Smooth muscle cell (in vitro differentiated cells): ENCODE data around the gene SPG7. TPM values are rescaled to one million over a fixed set of nuclear protein-coding genes. Genes with fewer than 3 reads are reported as not detected.

ENCODE experiments used
- DNase-seq: peaks from one replicate; lab custom pipeline; 2025; ENCODE audit not compliant: unreplicated experiment; lab: John Stamatoyannopoulos, UW
- H2AFZ ChIP-seq: fragments of 200-600 bp; sonication (generic); 2 replicates; pipeline ENCODE4 v1.6.0; 2016; ENCODE audit warnings: antibody characterized with exemption, low read depth, mild to moderate bottlenecking
- H3F3A ChIP-seq: fragments of 200-600 bp; sonication (generic); 2 replicates; pipeline ENCODE4 v1.6.0; 2017; ENCODE audit warnings: antibody characterized with exemption, low read depth
- H3K27ac ChIP-seq: fragments of 200-600 bp; sonication (generic); 2 replicates; pipeline ENCODE4 v1.5.1; 2016; ENCODE audit warnings: low read depth, mild to moderate bottlenecking
- H3K27me3 ChIP-seq: fragments of 200-600 bp; sonication (generic); 2 replicates; pipeline ENCODE4 v1.6.1; 2016; ENCODE audit warnings: low read depth, mild to moderate bottlenecking
- H3K36me3 ChIP-seq: fragments of 200-600 bp; sonication (generic); 2 replicates; pipeline ENCODE4 v1.5.1; 2016; ENCODE audit warnings: low read depth
- H3K4me1 ChIP-seq: fragments of 200-600 bp; sonication (generic); 2 replicates; pipeline ENCODE4 v1.5.1; 2016; ENCODE audit warnings: low read depth
- H3K4me2 ChIP-seq: fragments of 200-600 bp; sonication (generic); 2 replicates; pipeline ENCODE4 v1.6.0; 2016; ENCODE audit warnings: mild to moderate bottlenecking
- H3K4me3 ChIP-seq: fragments of 200-600 bp; sonication (generic); 2 replicates; pipeline ENCODE4 v1.5.1; 2016; ENCODE audit warnings: mild to moderate bottlenecking
- H3K79me2 ChIP-seq: fragments of 200-600 bp; sonication (generic); 2 replicates; pipeline ENCODE4 v1.6.0; 2016; ENCODE audit warnings: low read depth, mild to moderate bottlenecking
- H3K9ac ChIP-seq: fragments of 200-600 bp; sonication (generic); 2 replicates; pipeline ENCODE4 v1.6.0; 2016; ENCODE audit warnings: low read depth
- H3K9me3 ChIP-seq: fragments of 200-600 bp; sonication (generic); replicated peaks from 2 replicates; pipeline ENCODE4 v1.5.1; 2016; ENCODE audit warnings: low read depth
- H4K20me1 ChIP-seq: fragments of 200-600 bp; sonication (generic); 2 replicates; pipeline ENCODE4 v1.6.0; 2016; ENCODE audit warnings: low read depth
- WGBS: methylation state at CpG from one replicate; pipeline ENCODE4 v1.1.7; 2016; ENCODE audit warnings: low lambda C conversion rate; 5-methylcytosine and 5-hydroxymethylcytosine counted together
- polyA plus RNA-seq: library from polyadenylated mRNA; unstranded; fragments of >200 nt; fragmentation: Nextera tagmentation; extraction: Ambion mirVana; gene quantifications from 2 replicates; pipeline ENCODE4 v1.2.1, GENCODE V29; 2016
- total RNA-seq: library from RNA; depleted of rRNA; stranded (reverse); fragments of >200 nt; gene quantifications from 2 replicates; pipeline ENCODE4 v1.2.3, GENCODE V29; 2014
- TF ChIP-seq, protein P1 (sequence below): fragments of 200-600 bp; sonication (generic); IDR thresholded peaks from 2 replicates; pipeline ENCODE4 v1.5.1; 2017; ENCODE audit warnings: borderline replicate concordance, mild to moderate bottlenecking, antibody characterized with exemption; ENCODE audit not compliant: insufficient read depth, poor library complexity, severe bottlenecking

The SPG7 gene
- total and polyA plus RNA-seq, 2 experiments from 2014 or later = 49.3 to 61.4 TPM

DNA sequence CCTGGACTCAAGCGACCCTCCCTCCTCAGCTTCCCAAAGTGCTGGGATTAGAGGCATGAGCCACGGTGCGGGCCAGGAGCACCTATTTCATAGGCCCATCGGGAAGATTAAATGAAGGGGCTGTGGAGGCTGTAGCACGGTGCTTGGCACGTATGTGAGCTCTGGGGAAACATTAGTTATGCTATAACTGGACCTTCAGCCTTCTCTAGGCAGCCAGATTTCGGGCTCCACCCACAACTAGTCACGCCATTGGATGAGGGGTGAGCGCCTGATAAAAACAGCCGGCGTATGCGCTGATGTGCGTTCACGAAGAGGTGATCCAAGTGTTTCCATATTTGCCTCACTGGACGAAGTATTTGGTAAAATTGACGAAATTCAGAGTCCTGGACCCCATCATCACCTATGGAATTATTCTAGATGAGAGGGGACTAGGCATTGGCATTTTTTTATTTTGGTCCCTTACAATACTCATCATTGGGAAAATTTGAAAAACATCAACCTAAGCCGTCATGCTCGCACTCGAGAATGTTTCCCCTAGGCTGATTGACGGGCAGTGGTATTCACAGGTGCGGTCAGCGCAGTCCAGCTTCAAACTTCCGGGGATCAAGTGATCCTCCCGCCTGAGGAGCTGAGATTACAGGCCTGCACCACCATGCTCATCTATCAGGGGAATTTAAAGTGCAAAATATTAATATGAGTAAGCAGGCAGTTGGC lies 16.1 kb upstream of the SPG7 start:
- H3K4me3 ChIP-seq = peak overlapping the region; percentile 95
- peaks cover 21% of the 10 kb centered on the region for H3K4me1 ChIP-seq
- DNase-seq = no peak
- H2AFZ ChIP-seq = no peak overlapping the region
- peak overlapping the region; percentile 86 for H3K4me2 ChIP-seq
- H3K9ac ChIP-seq = peak overlapping the region; percentile 97
- H3K27ac ChIP-seq = peak overlapping the region; percentile 98
- no peaks in the 10 kb centered on the region for H3K27me3 ChIP-seq
- peaks cover 14% of the 10 kb centered on the region for H3F3A ChIP-seq
- H3K79me2 ChIP-seq = peaks cover 41% of the 10 kb centered on the region
- H3K9me3 ChIP-seq = no peaks in the 10 kb centered on the region
- WGBS = 91% methylated on average over 24 of the region's 24 CpGs
- H4K20me1 ChIP-seq = peaks cover 46% of the 10 kb centered on the region
- H3K36me3 ChIP-seq = no peaks in the 10 kb centered on the region
- TF ChIP-seq, protein P1, sequence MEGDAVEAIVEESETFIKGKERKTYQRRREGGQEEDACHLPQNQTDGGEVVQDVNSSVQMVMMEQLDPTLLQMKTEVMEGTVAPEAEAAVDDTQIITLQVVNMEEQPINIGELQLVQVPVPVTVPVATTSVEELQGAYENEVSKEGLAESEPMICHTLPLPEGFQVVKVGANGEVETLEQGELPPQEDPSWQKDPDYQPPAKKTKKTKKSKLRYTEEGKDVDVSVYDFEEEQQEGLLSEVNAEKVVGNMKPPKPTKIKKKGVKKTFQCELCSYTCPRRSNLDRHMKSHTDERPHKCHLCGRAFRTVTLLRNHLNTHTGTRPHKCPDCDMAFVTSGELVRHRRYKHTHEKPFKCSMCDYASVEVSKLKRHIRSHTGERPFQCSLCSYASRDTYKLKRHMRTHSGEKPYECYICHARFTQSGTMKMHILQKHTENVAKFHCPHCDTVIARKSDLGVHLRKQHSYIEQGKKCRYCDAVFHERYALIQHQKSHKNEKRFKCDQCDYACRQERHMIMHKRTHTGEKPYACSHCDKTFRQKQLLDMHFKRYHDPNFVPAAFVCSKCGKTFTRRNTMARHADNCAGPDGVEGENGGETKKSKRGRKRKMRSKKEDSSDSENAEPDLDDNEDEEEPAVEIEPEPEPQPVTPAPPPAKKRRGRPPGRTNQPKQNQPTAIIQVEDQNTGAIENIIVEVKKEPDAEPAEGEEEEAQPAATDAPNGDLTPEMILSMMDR = no peak

DNA sequence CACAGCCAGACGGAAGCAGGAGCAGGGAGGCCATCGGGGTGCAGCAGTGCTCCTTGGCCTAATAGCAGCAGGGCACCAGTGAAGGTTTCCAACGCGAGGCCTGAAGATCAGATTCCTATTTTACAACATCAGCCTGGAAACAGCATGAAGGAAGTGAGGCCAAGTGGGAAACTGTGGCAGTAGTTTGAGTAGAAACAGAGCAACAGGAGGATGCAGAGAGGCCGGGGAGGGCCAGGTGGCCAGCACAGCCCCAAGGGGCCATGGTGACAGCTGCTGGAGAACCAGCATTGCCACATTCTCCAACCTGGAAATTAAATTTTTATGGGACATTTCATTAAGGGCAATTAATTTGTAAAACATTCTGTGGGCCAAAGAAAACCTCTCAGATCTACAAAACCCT lies 14.4 kb upstream of the SPG7 start:
- Histone ChIP-seq H3K4me2 (no peak overlapping the region), H4K20me1 (peaks cover 29% of the 10 kb centered on the region), H3F3A (peaks cover 11% of the 10 kb centered on the region), H2AFZ (no peak overlapping the region), H3K27me3 (no peaks in the 10 kb centered on the region), H3K9ac (no peak overlapping the region), H3K27ac (no peak overlapping the region), H3K36me3 (no peaks in the 10 kb centered on the region), H3K4me3 (no peak overlapping the region), H3K9me3 (no peaks in the 10 kb centered on the region), H3K4me1 (peaks cover 9% of the 10 kb centered on the region), H3K79me2 (peaks cover 24% of the 10 kb centered on the region)
- TF ChIP-seq, protein P1 = no peak
- 77% methylated on average over 5 of the region's 5 CpGs for WGBS
- DNase-seq = no peak

DNA sequence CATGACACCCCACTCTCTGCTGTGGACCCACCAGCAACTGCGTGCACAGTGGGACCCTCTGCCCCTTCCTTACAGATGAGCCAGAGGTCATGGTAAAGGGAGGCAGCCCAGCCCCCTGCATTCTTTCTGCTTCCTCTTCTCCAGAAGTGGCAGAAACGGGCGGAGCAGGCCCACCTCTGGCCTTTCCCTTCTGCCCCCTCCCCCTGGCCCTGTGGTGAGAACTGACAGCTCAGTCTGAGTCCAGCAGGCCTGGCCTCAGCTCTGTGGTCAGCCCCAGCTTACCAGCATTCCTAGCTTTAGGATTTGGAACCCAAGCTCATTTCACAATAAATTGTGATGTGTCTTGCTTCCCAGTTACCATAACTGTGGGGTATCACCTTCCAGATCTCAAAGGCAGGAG lies 13.1 kb upstream of the SPG7 start:
- TF ChIP-seq, protein P1 = no peak
- peaks cover 13% of the 10 kb centered on the region for H3K79me2 ChIP-seq
- H3K9me3 ChIP-seq = no peaks in the 10 kb centered on the region
- H3K4me1 ChIP-seq = peaks cover 7% of the 10 kb centered on the region
- no peak overlapping the region for H3K4me3 ChIP-seq
- no peak overlapping the region for H2AFZ ChIP-seq
- DNase-seq = no peak
- H3K27ac ChIP-seq = no peak overlapping the region
- peaks cover 8% of the 10 kb centered on the region for H3F3A ChIP-seq
- no peak overlapping the region for H3K4me2 ChIP-seq
- no peaks in the 10 kb centered on the region for H3K27me3 ChIP-seq
- H3K36me3 ChIP-seq = no peaks in the 10 kb centered on the region
- H3K9ac ChIP-seq = no peak overlapping the region
- peaks cover 23% of the 10 kb centered on the region for H4K20me1 ChIP-seq
- WGBS = 44% methylated on average over 3 of the region's 3 CpGs

DNA sequence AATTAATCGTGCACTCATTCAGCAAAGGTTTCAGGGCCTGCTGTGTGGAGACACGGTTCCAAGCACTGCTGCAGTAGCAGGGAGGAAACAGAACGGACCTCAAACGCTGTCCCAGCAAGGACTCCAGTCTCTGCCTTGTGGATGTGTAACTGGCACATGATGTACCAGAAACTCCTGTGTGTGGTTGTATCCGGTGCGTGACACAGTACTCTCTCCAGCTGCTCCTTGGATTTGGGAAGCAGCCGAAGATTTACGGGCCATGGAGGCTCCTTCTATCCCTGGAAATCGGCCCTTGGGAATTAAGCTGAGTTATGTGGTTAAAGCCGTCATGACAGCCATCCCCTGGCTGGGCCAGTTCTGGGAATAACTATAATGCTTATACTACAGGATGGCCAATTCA lies 9.4 kb upstream of the SPG7 start:
- Histone ChIP-seq H3K4me2 (no peak overlapping the region), H3K27ac (peak overlapping the region; percentile 8), H3K27me3 (no peaks in the 10 kb centered on the region), H3K79me2 (no peaks in the 10 kb centered on the region), H3K4me1 (no peaks in the 10 kb centered on the region), H3K9ac (no peak overlapping the region), H3K9me3 (no peaks in the 10 kb centered on the region), H3F3A (peaks cover 2% of the 10 kb centered on the region), H3K36me3 (no peaks in the 10 kb centered on the region), H4K20me1 (peaks cover 16% of the 10 kb centered on the region), H3K4me3 (no peak overlapping the region), H2AFZ (no peak overlapping the region)
- 69% methylated on average over 10 of the region's 10 CpGs for WGBS
- no peak for DNase-seq
- TF ChIP-seq, protein P1 = no peak
